Activated CD8-positive, alpha-beta memory T cell treated with anti-CD3 and anti-CD28 coated beads for 48 hours (primary cell): ENCODE data around the gene ASB2.
A peak's percentile ranks its signal among the peaks of the same experiment; 100 is the strongest.

Experiments
- DNase-seq, 3 experiments: peaks; one replicate each; pipeline ENCODE4 v3.0.0-alpha.2; 2020; ENCODE audit warnings: low read depth in 2 of 3, low spot score in 2 of 3

The ASB2 gene

DNA sequence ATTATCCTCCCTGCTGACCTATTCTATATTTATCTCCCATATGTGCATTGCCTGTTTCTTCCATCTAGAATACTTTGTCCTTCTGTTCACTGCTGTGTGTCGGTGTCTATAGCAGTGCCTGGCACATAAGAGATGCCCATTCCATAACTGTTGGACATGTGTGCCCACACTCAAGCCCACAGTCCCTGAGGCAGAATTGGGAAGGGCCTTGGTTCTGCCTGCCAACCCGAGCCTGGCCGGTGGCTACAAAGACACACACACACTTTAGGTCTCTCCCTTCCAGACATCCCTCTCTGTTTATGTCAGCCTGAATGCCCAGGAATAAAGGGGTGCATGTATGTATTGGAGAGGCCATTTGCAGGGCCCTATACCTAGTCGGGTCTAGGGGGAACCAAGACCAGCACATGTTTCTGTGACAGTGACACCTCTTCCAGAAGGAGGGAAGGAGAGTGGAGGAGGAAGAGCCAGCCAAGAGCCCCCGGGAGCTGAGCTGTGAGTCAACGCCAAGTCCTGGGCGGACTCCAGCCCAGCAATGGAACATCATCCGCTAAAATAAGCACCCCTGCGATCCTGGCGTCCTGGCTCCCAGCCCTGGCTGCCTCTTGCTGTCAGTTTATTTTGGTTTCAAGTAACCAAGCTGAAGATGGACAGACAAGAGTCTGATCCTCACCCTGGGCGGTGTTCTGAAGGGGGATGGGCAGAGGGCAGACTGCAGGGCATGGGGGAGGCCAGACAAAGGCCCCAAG lies 4.3 kb upstream of the ASB2 start:
- no peak for DNase-seq

DNA sequence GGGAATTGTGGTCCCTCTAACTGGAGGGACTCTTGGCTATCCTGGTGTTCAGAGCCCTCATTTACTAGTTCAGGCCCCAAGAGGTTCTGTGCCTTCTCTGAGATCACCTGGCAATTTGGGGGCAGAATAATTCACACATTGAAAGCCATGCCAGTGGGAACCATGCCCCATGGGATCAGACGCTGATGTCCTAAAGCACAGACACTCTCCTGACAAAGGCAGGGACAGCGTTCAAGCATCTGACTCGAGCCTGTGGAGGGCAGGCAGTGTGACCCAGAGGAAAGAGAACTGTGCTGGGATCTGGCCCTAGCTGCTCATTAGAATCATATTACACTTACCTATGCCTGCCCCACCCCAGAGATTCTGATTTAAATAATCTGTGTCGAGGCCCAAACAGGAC lies 2.4 kb upstream of the ASB2 start:
- no peak for DNase-seq

DNA sequence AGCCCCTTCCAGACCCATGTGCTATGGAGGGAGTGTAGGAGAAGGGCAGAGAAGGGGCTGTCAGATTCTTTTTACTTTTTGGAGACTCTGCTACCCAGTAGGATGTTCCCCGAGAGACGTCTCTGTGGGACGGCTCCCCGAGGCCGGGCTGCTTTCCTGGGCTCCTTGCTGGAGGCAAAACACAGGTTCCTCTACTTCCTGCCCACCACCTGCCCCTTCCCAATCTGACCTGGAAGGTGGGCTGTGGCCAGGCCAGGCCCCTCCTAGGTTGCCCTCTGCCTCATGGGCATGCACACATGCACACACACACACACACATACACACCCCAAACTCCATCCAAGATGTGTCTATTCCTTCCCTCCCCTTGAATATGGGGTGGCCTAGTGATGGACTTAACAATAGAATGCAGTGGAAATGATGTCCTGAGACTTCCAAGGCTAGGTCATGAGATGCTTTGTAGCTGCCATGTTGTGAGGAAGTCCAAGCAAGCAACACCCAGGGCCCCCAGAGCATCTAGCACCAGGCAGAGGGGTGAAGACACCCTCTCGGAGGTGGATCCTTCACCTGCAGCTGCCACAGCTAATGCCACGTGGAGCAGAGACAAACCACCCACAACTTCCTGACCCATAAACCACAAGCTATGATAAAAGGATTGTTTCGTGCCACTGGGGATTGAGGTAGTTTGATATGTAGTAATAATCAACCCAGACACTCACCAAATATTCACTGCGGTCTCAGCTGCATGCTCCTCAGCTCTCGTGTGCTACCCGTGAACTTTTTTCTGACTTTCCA lies 1.6 kb upstream of the ASB2 start:
- DNase-seq, result peak in 1 of 3 experiments; percentile 46

DNA sequence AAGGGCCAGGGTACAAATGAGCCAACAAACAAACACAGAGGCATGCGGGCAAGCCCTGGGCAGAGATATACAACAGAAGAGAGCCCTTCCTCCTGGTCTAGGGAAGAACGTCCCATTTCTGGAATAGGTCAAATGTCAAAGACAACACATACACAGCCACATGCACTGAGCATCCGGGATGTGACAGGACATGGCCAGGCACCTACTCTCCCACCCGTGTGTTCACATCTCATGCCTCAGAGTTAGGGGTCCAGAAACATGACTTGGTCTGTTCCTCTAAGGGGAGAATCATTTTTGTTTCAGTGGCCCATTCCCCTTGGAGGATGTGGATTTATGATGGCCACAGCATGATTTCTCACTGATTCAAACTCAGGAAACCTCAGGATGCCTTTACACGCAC lies 801 bp upstream of the ASB2 start:
- no peak for DNase-seq

DNA sequence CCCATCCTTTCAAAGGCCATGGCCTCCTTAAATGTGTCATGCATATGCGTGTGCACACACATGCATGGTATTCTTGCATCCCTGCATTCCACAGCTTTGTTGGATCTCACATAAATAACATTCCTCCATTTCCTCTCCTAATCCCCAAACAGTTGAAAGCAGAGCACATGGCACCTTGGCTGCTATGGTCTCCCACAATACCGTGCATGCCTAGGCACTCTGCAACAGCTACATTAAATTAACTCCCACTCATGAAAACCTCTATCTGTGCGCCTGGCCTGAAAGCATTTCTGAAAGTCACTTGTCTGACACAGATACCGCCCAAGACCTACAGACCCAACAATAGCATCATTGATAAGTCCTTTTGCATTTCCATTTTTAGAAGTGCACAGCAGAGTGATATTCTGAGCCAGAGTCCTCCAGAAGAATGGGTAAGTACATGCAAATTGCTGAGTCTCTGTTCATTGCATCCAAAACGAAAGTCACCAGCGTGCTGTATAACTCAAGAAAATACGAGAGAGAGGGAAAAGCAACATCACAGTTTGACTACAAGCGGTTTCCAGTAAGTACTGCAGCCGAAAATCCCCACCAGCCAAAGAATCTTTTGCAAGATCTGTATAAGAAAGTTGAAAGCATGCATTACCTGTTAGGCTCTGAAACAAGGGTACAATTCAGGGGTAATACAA lies 436 bp downstream of the ASB2 start:
- DNase-seq, result no peak

DNA sequence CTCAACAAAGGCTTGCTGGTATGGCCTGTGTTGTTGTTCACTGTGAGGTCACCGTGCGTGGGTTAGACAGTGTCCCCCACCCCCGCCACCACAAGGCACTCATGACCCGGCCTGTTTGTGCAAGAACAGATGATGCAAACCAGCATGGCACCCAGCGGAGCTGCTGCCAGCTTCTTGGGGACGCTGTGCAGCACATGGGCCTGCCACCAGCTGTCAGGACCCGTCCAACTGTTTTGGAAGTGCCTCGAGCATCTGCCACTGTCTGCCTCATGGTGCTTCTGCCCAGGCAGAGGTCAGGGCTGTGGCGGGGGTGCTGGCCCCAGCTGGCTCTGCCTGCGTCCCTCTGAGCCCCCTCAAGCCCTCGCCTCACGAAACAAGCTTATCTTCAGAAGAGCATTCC lies 1.5 kb downstream of the ASB2 start:
- DNase-seq, result no peak

DNA sequence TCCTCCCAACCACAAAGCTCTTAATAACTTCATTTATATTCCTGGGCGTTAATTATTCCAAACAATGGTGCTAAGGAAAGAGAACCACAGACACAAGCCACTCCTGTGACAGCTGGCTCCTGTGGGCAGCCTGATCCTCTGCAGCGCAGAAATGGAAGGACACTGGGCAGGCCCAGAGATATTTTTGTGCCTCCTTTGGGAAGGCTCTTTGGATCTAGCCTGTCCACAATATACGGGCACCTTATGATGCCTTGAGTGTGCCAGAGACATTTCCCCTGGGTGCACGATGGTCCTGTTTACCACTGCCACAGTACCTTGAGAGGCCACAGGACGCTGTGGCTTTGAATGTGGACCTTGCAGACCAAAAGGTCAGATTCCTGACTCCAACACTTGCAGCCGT lies 2.1 kb downstream of the ASB2 start:
- DNase-seq, result no peak

DNA sequence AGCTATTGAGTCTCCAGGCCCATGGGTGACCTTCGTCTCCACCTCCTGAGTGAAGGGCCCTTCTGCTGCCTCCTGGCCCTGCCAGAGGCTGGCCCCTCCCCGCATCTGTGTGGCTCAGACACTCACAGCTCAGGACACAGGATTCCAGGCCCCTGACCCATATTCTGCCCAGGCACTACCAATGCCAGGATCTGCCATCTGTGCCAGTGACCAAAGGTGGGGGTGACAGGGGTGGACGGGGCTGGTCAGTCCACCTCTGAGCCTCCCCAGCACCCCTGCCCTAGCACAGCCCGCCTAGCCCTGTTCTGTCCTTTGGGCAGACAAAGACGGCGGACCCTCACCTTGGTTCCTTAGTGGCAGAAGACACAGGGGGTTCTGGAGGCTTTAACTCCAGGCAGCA lies 2.8 kb downstream of the ASB2 start:
- no peak for DNase-seq

DNA sequence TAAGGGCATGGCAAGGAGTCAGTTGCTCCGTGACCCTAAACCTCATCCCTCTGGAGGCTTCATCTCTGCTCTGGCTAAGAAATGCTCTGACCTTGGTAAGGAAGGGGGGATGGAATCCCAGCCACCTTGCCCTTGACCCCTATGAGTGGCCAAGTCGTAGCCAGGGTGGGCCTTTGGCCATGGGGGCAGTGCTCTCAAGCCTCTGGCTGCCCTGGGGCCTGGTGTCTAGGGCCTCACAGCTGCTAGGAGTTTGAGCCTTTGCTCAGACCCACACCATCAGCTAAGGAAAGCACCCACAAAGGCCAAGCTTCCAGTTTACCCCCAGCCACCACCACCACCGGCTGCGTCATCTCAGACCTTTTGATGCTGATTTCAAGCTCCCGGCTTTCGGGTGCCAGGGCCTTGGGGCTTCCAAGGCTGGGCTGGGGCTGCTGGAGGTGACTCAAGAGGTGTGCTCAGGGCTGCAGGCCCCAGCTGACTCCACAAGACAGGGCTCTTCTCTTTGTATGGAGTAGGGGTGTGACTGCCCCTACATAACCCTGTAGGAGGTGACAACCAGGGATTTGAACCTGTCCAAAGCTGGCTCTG lies 3.7 kb downstream of the ASB2 start:
- no peak for DNase-seq

DNA sequence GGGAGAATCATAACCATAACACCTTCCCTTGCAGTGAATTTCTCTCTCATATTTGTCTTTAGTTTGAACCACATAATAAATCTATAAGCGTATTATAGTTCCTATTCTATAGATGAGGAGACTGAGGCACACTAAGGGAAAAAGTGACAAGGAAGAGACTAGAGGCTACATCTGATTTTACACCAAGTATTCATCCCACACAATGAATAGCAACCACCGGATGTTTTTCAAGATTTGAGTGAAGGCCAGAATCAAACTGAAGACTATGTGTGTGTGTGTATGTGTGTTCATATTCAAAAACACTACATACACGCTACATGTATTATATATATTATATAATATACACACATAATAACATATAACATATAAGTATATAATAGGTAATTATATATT lies 4.7 kb downstream of the ASB2 start:
- no peak for DNase-seq

DNA sequence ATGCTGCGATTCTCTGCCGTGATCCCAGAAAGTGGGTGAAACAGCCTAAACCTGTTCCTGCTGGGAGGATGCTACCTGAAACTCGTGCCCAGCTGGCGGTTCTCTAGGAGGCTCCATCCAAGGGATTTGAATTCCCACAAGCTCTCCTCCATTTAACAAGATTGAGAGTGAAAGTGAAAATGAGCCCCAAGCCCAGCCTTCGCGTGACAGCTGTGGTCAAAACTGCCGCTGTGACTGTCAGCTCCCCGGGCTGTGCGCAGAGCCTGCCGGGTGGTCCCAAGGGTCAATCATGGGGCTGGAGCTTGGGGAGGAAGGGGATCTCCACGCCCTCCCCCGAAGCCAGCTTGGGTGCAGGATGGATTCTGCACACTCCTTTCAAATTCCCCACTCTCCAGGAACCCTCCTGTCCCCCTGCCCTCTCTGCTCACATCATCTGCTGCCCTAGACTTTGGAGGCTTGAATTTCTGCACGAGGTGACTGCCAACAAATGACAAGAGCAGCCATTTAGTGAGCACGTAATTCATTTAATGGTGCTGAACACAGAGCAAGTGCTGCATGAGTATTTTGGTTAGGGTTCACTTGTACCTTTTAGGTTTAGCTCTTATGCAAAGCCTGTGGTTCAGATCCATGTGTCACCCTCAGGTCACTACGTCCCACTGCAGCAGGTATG lies 5.3 kb downstream of the ASB2 start:
- peak in 1 of 3 experiments; percentile 61 for DNase-seq

DNA sequence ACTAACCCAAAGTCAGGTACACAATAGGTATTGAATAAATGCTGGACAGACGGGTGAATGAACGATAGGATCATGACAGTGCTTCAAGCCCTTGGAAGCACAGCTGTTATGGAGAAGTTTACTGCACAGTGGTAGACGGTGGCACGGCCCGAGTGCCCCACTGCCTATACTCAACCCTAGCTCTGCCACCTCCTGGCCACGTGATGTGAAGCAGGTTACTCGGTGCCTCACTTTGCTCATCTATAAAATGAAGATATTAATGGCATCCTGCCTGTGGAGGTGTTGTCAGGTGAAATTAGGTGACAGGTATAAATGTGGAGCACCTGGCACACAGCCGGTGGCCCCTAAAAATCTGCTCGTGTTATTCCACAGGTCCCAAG lies 5.8 kb downstream of the ASB2 start:
- no peak for DNase-seq

DNA sequence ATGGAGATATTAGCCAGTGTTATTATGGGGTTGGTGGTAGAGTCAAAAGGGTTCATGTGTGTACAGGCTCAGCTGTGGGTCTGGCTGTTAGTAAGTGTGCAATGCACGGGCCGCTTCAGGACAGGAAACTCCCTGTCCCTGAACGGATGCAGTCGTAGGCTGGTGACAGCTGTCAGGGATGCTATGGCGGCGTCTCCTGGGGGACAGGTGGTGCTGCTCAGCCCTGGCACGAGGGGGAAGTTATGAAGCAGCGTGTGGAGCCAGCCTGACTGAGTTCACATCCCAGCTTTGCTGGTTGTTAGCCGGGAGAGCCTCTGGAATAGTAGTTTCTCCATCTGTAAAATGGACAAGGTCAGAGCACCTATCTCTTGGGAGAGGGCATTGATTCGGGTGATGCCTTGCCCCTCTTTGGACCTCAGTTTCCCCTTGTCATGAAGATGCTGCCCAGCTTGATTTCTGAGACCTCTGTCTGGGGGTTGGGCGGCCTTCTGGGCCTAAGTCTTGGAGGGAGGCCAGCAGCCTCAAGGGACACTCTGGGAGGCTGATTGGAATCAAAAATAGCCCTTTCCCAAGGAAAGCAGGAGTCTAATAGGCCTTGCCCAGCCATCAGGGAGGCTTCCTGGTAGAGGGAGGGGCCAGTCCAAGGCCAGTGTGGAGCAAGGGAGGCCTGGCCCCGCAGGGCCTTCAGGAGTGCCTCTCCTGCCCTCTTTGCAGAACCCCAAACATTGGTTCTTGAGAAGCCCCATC lies 7.1 kb downstream of the ASB2 start:
- no peak for DNase-seq

DNA sequence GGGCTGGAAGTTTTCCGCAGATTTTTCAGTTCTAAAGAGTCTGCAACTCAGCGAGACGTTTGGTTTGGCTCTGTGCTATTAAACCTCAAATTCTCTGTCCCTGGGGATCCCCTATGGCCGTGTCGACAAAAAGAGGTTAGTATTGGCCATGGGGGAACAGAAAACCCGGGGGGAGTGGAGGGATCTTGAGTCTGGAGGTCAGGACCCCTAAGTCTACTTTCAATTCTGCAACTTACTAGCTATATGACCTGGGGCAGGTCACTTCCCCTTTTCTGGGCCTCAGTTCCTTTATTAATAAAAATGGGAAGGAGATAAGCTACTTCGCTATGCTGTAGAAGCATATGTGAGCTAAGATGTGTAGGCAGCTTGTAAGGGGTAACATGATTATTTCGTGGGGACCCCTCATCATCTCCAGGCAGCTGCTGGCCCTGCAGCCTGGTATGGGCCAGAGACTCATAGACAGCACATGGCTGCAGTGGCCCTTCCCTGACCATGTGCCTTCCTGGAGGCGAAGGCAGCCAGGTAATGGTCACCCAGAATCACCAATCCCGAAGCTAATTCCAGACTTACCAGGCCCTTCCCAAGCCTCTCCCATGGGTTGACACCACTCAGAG lies 8.6 kb downstream of the ASB2 start:
- no peak for DNase-seq

DNA sequence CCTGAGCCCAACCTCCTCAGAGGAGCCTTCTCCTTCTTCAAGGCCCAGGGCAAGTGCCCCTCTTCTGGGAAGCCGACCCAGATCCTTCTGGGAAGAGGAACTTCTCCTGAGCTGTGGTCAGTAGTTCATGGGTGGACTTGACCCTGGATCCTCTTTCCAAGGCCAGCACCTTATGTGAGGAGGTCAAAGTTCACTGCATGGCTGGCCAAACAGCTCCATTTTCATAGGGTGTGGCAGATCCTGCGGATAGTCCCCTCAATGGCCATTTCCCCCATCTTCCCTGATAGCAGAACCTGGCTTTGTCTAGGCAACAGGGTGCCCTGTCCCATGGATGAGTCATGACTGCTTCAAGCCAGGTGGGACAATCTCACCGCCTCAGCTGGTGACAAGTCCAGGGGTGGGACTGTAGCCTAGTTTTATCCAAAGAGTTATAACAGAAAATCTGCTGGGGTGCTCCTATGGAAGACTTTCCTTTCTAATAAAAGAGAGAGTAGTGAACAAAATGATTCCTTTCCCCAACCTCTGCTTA lies 10.4 kb downstream of the ASB2 start:
- DNase-seq, result no peak

DNA sequence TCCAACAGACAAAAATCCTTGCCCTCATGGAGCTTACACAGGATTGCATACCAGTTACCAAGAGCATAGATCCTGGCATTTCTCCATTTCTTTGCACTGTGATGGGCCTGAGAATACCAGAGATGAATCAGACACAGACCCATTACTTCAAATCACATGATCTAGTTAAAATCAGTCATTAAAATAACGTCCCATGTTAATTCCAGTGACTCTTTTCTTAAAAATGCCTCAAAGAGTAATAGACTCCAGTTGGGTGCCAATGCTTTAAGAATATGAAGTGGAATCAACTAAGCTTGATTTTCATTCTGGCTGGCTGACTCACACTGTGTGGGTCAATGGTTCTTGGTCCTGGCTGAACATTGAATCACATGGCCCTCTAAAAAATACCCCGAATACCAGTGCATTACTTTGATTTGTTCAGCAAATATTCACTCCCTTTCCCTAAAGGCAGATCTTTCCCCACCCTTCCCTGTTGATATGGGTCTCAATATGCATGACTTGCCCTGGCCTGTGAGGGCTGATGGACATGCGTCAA lies 11.0 kb downstream of the ASB2 start:
- no peak for DNase-seq

DNA sequence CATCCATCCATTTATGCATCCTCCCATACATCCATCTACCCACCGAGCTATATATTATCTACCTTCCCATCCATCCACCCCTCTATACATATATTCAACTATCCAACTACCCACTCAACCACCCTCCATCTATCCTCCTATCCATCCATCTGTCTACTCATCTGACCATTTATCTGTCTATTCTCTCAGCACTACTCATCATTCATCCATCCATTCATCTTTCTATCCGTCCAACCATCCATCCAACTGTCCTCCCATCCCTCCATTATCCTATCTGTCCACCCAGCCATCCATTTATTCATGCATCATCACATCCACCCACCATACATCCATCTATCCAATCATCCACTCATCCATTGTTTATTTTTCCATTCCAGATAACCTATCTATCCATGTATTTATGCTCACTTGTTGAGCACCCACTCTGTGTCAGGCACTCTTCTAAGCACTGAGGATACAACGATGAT lies 11.5 kb downstream of the ASB2 start:
- DNase-seq, result no peak

DNA sequence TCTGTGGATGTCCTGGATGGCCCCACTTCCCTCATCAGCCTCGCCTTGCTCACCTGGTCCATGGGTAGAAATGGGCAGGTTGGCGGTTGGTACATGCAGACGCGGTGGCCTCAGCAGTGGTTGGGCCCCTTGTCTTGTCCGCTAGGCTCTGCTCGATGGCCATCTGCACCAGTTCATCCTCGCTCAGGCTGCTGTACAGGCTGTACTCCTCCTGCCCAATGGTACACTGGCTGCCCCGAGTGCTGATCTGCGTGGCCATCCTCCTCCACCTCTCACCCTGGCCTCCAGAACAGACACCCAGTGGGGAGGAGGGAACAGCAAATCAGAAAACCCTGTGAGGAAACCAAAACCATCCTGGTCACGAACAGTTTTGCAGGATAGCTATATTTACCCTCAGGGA lies 12.1 kb downstream of the ASB2 start:
- no peak for DNase-seq

DNA sequence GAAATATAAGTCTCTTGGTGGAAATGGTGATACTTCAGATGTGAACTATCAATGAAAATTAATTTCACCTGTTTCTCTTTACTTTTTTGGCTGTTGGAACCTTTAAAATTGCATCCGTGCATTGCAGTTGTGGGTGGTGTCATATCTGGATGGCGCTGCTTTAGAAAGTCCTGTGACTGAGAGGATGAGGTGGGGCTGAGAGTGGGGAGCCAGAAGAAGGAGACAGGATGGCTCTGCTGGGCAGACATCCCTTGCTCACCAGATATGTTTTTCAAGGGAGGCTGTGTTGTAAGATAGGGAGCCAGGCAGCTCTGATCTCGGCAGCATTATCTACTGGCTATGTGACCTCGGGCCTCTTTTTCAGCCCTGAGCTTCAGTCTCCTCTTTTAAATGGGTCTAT lies 12.7 kb downstream of the ASB2 start:
- no peak for DNase-seq
